HPDE6-E6E7 (cell line): ENCODE data around the gene CEACAM7.
"Not testable (repeated sequence)": the region's sequence is repeated elsewhere in the genome, so short reads cannot be mapped to it uniquely, and the experiment has no call there.

ENCODE experiments used
- DNase-seq: peaks from one replicate; pipeline ENCODE4 v3.0.0; 2011; ENCODE audit warnings: missing footprints; ENCODE audit errors: extremely low spot score

Gene CEACAM7

DNA sequence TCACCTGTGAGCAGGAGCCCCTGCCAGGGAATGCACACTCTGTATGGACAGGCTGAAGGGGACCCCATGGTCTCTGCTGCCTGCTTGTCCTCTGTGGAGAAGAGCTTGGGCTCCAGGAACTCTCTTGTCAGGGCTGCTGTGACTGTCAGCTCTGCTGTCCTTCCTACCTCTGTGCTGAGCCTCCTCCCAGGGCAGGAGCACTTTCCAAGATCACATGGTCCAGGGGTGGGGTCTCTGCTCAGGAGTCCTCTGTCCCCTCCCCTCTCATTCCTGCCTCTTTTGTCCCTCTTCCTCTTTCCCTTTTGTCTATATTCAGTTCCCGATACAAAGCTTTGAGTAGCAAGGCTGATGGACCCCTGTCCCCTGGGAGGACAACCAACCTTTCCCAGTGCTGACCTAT lies at the start of gene CEACAM7:
Gene CEACAM7, minus strand, starts transcription at position 173 of the 400 bp plus-strand sequence. Its CDS starts 105 bp downstream, at position 68.
- DNase-seq = no peak

GRCh38 chr19:41735071-41735600 lies 47.1 kb upstream of the CEACAM7 start:
- no peak for DNase-seq

DNA sequence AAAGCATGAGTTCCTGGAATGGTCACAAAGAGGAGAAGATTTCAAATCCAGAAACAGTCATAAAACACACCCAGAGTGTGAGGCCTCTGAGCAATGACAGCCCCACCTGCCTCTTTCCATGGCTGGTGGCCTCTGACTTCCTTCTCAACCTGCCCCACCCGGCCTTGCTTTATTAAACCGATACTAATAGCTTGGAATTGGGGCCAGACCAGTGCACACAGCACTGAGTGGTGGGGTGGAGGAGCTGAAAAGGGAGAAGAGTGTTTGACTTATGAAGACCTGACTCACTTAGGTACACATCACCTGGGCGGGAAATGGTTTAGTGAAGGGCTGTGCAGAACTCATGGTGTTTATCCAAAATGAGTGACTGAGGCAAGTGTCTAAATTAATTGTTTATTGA lies 46.5 kb upstream of the CEACAM7 start:
- no peak for DNase-seq

- no peak for DNase-seq
Observed at GRCh38 chr19:41734156-41734555, 46.1 kb upstream of the CEACAM7 start.

DNA sequence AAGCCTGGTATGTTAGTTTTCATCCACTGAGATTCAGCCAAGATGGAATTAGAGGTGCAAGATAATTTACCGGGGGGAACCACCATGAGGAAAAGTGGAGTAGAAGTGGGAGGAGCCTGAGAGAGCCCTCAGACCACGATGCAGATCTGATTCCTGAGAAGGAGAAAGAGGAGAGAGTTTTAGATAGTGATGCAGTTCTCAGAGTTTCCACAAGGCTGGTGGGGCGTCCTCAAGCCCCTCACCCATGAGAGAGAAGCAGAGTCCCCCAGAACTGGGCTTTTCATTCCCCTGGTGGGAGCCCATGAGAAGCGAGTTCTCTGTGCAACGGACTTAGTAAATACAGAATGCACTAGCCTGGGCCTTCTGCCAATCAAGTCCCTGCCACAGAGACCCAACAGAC lies 38.4 kb upstream of the CEACAM7 start:
- no peak for DNase-seq

- no peak for DNase-seq
Observed at GRCh38 chr19:41720103-41720502, 32.0 kb upstream of the CEACAM7 start.

DNA sequence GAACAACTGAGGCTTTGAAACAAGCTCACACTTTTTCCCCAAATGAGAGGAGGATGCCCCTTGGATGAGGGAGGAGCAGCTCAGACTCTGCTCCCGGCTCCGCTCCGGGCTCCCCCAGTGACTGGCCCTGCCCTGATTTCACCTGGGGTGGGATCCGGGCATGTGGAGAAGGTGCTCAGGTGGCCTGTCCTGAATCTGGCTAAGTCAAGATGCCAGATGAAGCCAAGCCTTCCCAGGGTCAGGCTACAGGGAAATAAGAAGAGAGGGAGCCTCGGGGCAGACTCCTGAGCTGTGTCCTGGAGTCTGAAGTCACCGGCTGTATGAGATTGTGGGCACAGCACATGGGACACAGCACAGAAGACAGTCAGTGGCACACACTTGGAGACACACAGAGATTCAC lies 30.7 kb upstream of the CEACAM7 start:
- no peak for DNase-seq

- no peak for DNase-seq
Observed at GRCh38 chr19:41714598-41714997, 26.5 kb upstream of the CEACAM7 start.

GRCh38 chr19:41711376-41712261 lies 23.5 kb upstream of the CEACAM7 start:
- DNase-seq = no peak

- DNase-seq = no peak
Observed at GRCh38 chr19:41709951-41710645, 22.0 kb upstream of the CEACAM7 start.

DNA sequence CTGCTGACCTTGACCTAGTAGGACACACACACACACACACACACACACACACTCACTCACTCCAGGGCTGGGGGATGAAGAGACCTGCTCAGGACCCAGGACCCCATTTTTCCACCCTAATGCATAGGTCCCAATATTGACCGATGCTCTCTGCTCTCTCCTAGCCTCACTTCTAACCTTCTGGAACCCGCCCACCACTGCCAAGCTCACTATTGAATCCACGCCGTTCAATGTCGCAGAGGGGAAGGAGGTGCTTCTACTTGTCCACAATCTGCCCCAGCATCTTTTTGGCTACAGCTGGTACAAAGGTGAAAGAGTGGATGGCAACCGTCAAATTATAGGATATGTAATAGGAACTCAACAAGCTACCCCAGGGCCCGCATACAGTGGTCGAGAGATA lies 21.4 kb upstream of the CEACAM7 start:
- not testable (repeated sequence) for DNase-seq

- no peak for DNase-seq
Observed at GRCh38 chr19:41708481-41708880, 20.4 kb upstream of the CEACAM7 start, which contains the start of gene CEACAM5. TSS of gene CEACAM5 (plus strand) at chr19:41708626. CDS start at chr19:41708732, 106 bp downstream.

- DNase-seq = no peak
Observed at GRCh38 chr19:41707871-41708371, 19.9 kb upstream of the CEACAM7 start.

DNA sequence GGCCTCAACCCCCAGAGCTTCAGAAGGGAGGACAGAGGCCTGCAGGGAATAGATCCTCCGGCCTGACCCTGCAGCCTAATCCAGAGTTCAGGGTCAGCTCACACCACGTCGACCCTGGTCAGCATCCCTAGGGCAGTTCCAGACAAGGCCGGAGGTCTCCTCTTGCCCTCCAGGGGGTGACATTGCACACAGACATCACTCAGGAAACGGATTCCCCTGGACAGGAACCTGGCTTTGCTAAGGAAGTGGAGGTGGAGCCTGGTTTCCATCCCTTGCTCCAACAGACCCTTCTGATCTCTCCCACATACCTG lies 19.4 kb upstream of the CEACAM7 start:
- no peak for DNase-seq

DNA sequence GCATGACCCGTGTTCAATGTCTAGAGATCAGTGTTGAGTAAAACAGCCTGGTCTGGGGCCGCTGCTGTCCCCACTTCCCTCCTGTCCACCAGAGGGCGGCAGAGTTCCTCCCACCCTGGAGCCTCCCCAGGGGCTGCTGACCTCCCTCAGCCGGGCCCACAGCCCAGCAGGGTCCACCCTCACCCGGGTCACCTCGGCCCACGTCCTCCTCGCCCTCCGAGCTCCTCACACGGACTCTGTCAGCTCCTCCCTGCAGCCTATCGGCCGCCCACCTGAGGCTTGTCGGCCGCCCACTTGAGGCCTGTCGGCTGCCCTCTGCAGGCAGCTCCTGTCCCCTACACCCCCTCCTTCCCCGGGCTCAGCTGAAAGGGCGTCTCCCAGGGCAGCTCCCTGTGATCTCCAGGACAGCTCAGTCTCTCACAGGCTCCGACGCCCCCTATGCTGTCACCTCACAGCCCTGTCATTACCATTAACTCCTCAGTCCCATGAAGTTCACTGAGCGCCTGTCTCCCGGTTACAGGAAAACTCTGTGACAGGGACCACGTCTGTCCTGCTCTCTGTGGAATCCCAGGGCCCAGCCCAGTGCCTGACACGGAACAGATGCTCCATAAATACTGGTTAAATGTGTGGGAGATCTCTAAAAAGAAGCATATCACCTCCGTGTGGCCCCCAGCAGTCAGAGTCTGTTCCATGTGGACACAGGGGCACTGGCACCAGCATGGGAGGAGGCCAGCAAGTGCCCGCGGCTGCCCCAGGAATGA lies 18.9 kb upstream of the CEACAM7 start:
- DNase-seq = peak; percentile 67

- DNase-seq = no peak
Observed at GRCh38 chr19:41705393-41706174, 17.5 kb upstream of the CEACAM7 start.

DNA sequence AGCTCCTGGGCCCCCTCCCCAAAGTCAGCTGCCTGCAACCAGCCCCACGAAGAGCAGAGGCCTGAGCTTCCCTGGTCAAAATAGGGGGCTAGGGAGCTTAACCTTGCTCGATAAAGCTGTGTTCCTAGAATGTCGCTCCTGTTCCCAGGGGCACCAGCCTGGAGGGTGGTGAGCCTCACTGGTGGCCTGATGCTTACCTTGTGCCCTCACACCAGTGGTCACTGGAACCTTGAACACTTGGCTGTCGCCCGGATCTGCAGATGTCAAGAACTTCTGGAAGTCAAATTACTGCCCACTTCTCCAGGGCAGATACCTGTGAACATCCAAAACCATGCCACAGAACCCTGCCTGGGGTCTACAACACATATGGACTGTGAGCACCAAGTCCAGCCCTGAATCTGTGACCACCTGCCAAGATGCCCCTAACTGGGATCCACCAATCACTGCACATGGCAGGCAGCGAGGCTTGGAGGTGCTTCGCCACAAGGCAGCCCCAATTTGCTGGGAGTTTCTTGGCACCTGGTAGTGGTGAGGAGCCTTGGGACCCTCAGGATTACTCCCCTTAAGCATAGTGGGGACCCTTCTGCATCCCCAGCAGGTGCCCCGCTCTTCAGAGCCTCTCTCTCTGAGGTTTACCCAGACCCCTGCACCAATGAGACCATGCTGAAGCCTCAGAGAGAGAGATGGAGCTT lies 15.7 kb upstream of the CEACAM7 start:
- DNase-seq = no peak

DNA sequence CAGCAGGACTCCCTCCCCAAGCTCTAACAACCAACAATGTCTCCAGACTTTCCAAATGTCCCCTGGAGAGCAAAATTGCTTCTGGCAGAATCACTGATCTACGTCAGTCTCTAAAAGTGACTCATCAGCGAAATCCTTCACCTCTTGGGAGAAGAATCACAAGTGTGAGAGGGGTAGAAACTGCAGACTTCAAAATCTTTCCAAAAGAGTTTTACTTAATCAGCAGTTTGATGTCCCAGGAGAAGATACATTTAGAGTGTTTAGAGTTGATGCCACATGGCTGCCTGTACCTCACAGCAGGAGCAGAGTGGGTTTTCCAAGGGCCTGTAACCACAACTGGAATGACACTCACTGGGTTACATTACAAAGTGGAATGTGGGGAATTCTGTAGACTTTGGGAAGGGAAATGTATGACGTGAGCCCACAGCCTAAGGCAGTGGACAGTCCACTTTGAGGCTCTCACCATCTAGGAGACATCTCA lies 14.1 kb upstream of the CEACAM7 start:
- no peak for DNase-seq

GRCh38 chr19:41701401-41702075 lies 13.5 kb upstream of the CEACAM7 start:
- no peak for DNase-seq
